Mesendoderm (in vitro differentiated cells): ENCODE data around the gene MAP3K21.

ENCODE experiments used
- DNase-seq: peaks from one replicate; pipeline ENCODE4 v3.0.0; 2013
- H2AK5ac ChIP-seq: 2 replicates; pipeline ENCODE4 v1.6.1; 2013; ENCODE audit warnings: low read length, inconsistent platforms
- H2BK120ac ChIP-seq: 2 replicates; pipeline ENCODE4 v1.6.1; 2013; ENCODE audit warnings: low read depth, mild to moderate bottlenecking, low read length, moderate library complexity, mixed read lengths
- H2BK15ac ChIP-seq: replicated peaks from 2 replicates; pipeline ENCODE4 v1.6.1; 2013; ENCODE audit warnings: low read depth, mild to moderate bottlenecking, moderate library complexity
- H2BK5ac ChIP-seq: 2 replicates; pipeline ENCODE4 v1.6.1; 2013; ENCODE audit warnings: low read length, inconsistent platforms
- H3K18ac ChIP-seq: 2 replicates; pipeline ENCODE4 v1.6.1; 2013; ENCODE audit warnings: mild to moderate bottlenecking, low read length, mixed read lengths
- H3K23ac ChIP-seq: one replicate; pipeline ENCODE4 v1.6.1; 2013; ENCODE audit warnings: low read length
- H3K27ac ChIP-seq: 2 replicates; pipeline ENCODE4 v1.5.1; 2013; ENCODE audit warnings: low read depth, mild to moderate bottlenecking, inconsistent platforms, low read length, moderate library complexity
- H3K27me3 ChIP-seq: 2 replicates; pipeline ENCODE4 v1.6.1; 2013; ENCODE audit warnings: low read length, control low read depth, mild to moderate bottlenecking, inconsistent platforms; ENCODE audit not compliant: insufficient read depth, poor library complexity
- H3K36me3 ChIP-seq: 2 replicates; pipeline ENCODE4 v1.6.1; 2013; ENCODE audit warnings: low read length, inconsistent platforms; ENCODE audit not compliant: control insufficient read depth, insufficient read depth
- H3K4ac ChIP-seq: one replicate; pipeline ENCODE4 v1.6.1; 2013; ENCODE audit warnings: low read depth, mild to moderate bottlenecking, low read length, moderate library complexity
- H3K4me1 ChIP-seq: 2 replicates; pipeline ENCODE4 v1.6.1; 2013; ENCODE audit warnings: low read depth, low read length, inconsistent platforms; ENCODE audit not compliant: control insufficient read depth
- H3K4me2 ChIP-seq: 2 replicates; pipeline ENCODE4 v1.6.1; 2013; ENCODE audit warnings: low read length
- H3K4me3 ChIP-seq: 2 replicates; pipeline ENCODE4 v1.5.1; 2013; ENCODE audit warnings: mild to moderate bottlenecking, low read length
- H3K56ac ChIP-seq: one replicate; pipeline ENCODE4 v1.6.1; 2013; ENCODE audit warnings: low read length
- H3K79me1 ChIP-seq: 2 replicates; pipeline ENCODE4 v1.6.1; 2013; ENCODE audit warnings: low read length, inconsistent platforms
- H3K79me2 ChIP-seq: 2 replicates; pipeline ENCODE4 v1.6.1; 2013; ENCODE audit warnings: mild to moderate bottlenecking, low read length; ENCODE audit not compliant: control insufficient read depth, insufficient read depth
- H3K9ac ChIP-seq: 2 replicates; pipeline ENCODE4 v1.6.1; 2013; ENCODE audit warnings: low read length, inconsistent platforms
- H4K5ac ChIP-seq: one replicate; pipeline ENCODE4 v1.6.1; 2013; ENCODE audit warnings: low read length
- H4K8ac ChIP-seq: one replicate; pipeline ENCODE4 v1.6.1; 2013; ENCODE audit warnings: low read depth, mild to moderate bottlenecking, control low read depth, low read length, moderate library complexity
- WGBS: extraction: QIAGEN DNeasy Blood & Tissue Kit; methylation state at CpG from one replicate; pipeline ENCODE4 v1.1.7; 2013; ENCODE audit warnings: low lambda C conversion rate, missing lambda C conversion rate; ENCODE audit not compliant: insufficient coverage; ENCODE audit errors: extremely low coverage; 5-methylcytosine and 5-hydroxymethylcytosine counted together

The MAP3K21 gene

DNA sequence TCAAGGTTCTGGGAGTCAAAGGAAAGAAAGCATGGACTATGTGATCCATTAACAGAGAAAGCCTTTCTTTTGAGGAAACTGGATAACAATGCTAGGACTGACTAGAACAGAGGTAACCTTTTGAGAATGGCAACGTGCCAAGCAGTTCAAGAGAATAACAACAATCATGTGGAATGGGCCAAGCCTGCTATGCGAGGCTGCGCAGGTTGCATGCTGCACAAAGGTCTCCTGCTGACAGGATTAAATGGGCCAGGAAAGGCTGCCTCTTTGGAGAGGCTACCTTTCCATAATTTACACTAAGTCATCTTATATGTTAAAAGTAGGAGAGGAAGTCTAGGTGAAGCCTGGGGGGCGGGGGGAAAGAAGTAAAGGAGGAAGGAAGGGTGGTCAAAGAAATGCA, 37.8 kb upstream of the MAP3K21 start:
- H3K27me3 ChIP-seq: no peaks in the 10 kb centered on the region
- no peak overlapping the region for H2BK15ac ChIP-seq
- H3K18ac ChIP-seq: no peak overlapping the region
- no peak overlapping the region for H2BK120ac ChIP-seq
- H3K36me3 ChIP-seq: no peaks in the 10 kb centered on the region
- H2AK5ac ChIP-seq: no peak overlapping the region
- no peak overlapping the region for H3K9ac ChIP-seq
- no peak overlapping the region for H3K4me3 ChIP-seq
- no peak overlapping the region for H2BK5ac ChIP-seq
- no peak overlapping the region for H3K27ac ChIP-seq
- H3K23ac ChIP-seq: no peak overlapping the region
- H3K56ac ChIP-seq: no peak overlapping the region
- H3K4ac ChIP-seq: no peak overlapping the region
- no peak overlapping the region for H3K4me2 ChIP-seq
- DNase-seq: no peak
- peaks cover 9% of the 10 kb centered on the region for H3K79me1 ChIP-seq
- WGBS: no CpG with 5 or more reads among the region's 4 CpGs
- peaks cover 42% of the 10 kb centered on the region for H3K79me2 ChIP-seq
- no peak overlapping the region for H4K8ac ChIP-seq
- H4K5ac ChIP-seq: no peak overlapping the region
- H3K4me1 ChIP-seq: no peaks in the 10 kb centered on the region

- H3K4me2 ChIP-seq: no peak overlapping the region
- H3K4me1 ChIP-seq: no peaks in the 10 kb centered on the region
- no CpG with 5 or more reads among the region's 5 CpGs for WGBS
- no peak overlapping the region for H4K8ac ChIP-seq
- H2BK120ac ChIP-seq: no peak overlapping the region
- no peak overlapping the region for H4K5ac ChIP-seq
- H3K4ac ChIP-seq: no peak overlapping the region
- no peak overlapping the region for H2BK15ac ChIP-seq
- H3K36me3 ChIP-seq: no peaks in the 10 kb centered on the region
- no peaks in the 10 kb centered on the region for H3K27me3 ChIP-seq
- H3K27ac ChIP-seq: no peak overlapping the region
- no peak overlapping the region for H3K18ac ChIP-seq
- no peak overlapping the region for H3K9ac ChIP-seq
- DNase-seq: no peak
- H3K79me1 ChIP-seq: peaks cover 8% of the 10 kb centered on the region
- no peak overlapping the region for H2AK5ac ChIP-seq
- no peak overlapping the region for H2BK5ac ChIP-seq
- no peak overlapping the region for H3K4me3 ChIP-seq
- H3K56ac ChIP-seq: no peak overlapping the region
- H3K23ac ChIP-seq: no peak overlapping the region
- peaks cover 40% of the 10 kb centered on the region for H3K79me2 ChIP-seq
Observed at GRCh38 chr1:233290396-233291034, 37.0 kb upstream of the MAP3K21 start.

GRCh38 chr1:233293556-233294446, 33.7 kb upstream of the MAP3K21 start:
- H4K8ac ChIP-seq: no peak overlapping the region
- no CpG with 5 or more reads among the region's 3 CpGs for WGBS
- H3K27ac ChIP-seq: no peak overlapping the region
- no peak overlapping the region for H3K56ac ChIP-seq
- no peak overlapping the region for H2BK5ac ChIP-seq
- H3K79me2 ChIP-seq: peaks cover 26% of the 10 kb centered on the region
- H4K5ac ChIP-seq: no peak overlapping the region
- H3K23ac ChIP-seq: no peak overlapping the region
- H2BK120ac ChIP-seq: no peak overlapping the region
- H2AK5ac ChIP-seq: no peak overlapping the region
- H3K18ac ChIP-seq: no peak overlapping the region
- H3K4ac ChIP-seq: no peak overlapping the region
- no peaks in the 10 kb centered on the region for H3K36me3 ChIP-seq
- H3K27me3 ChIP-seq: no peaks in the 10 kb centered on the region
- peaks cover 3% of the 10 kb centered on the region for H3K79me1 ChIP-seq
- no peak overlapping the region for H3K9ac ChIP-seq
- H2BK15ac ChIP-seq: no peak overlapping the region
- peak; percentile 66 for DNase-seq
- H3K4me3 ChIP-seq: no peak overlapping the region
- H3K4me2 ChIP-seq: no peak overlapping the region
- no peaks in the 10 kb centered on the region for H3K4me1 ChIP-seq

DNA sequence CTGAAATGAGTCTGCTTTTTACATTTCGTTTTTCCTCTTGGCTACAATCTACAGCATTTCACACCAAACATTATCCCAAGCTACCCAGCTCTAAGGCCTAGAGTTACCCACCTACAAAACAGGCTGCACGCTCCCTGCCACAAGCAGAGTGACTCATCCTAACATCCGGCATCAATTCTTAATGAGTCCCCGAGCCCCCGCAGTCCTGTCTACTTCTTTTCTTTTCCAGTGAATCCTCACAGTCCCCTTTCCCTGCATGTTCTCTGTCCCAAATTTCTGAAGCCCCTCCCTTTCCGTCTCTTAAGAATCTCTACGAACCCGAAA, 32.6 kb upstream of the MAP3K21 start:
- Histone ChIP-seq H3K79me1 (peaks cover 3% of the 10 kb centered on the region), H3K27me3 (no peaks in the 10 kb centered on the region), H3K4ac (no peak overlapping the region), H3K56ac (peak overlapping the region; percentile 95), H2AK5ac (no peak overlapping the region), H3K36me3 (no peaks in the 10 kb centered on the region), H3K4me1 (no peaks in the 10 kb centered on the region), H4K8ac (no peak overlapping the region), H2BK15ac (no peak overlapping the region), H2BK5ac (no peak overlapping the region), H3K27ac (peak overlapping the region; percentile 48), H4K5ac (no peak overlapping the region), H3K4me3 (peak overlapping the region; percentile 86), H3K4me2 (peak overlapping the region; percentile 83), H2BK120ac (no peak overlapping the region), H3K23ac (no peak overlapping the region), H3K18ac (no peak overlapping the region), H3K9ac (peak overlapping the region; percentile 77), H3K79me2 (peaks cover 18% of the 10 kb centered on the region)
- DNase-seq: peak; percentile 91
- no CpG with 5 or more reads among the region's 8 CpGs for WGBS

DNA sequence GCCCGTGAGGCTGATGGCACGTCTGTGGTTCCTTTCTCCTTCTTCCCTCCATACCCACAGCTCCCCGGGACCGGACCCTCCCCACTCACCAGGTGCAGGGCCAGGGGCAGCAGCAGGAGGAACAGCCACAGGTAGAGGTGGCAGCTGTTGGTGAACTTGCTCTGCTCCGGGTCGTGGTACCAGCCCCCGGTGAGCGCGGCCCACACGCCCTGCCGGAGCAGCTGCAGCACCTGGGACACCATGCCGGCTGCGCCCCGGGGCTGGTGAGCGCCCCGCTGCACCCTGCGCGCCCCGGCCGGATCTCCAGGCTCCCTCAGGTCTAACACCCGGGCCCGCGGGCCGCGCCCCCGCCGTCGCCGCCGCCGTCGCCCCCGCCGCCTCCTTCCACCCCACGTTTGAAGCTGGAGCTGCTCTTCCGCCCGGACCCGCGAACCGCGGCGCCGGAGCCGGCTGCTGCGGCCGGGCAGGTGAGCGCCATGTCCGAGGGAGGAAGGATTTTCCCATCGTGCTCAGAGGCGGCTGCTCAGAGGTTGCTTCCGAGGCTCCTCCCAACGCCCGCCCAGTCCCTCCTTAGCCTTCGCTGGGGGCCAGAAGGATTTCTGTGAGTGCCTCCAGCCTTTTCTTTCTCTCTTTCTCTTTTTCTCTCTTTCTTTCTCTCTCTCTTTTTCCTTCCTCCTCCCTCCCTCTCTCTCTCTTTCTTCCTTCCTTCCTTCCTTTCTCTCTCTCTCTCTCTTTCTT, 32.1 kb upstream of the MAP3K21 start, which contains the start of gene PCNX2:
Gene PCNX2, minus strand, starts transcription at position 489 of the 738 bp plus-strand sequence. Its CDS starts 247 bp downstream, at position 242.
- H3K27ac ChIP-seq: peak within 1 kb of the TSS; percentile 48
- H3K36me3 ChIP-seq: no peaks in the 10 kb centered on the region
- H3K56ac ChIP-seq: peak within 1 kb of the TSS; percentile 95
- peaks cover 3% of the 10 kb centered on the region for H3K79me1 ChIP-seq
- H2BK15ac ChIP-seq: no peak within 1 kb of the TSS
- H3K4ac ChIP-seq: peak within 1 kb of the TSS; percentile 1
- peaks cover 18% of the 10 kb centered on the region for H3K79me2 ChIP-seq
- peak within 1 kb of the TSS; percentile 83 for H3K4me2 ChIP-seq
- H3K4me3 ChIP-seq: peak within 1 kb of the TSS; percentile 86
- no peaks in the 10 kb centered on the region for H3K27me3 ChIP-seq
- no peak within 1 kb of the TSS for H2BK5ac ChIP-seq
- H2AK5ac ChIP-seq: no peak within 1 kb of the TSS
- H3K23ac ChIP-seq: no peak within 1 kb of the TSS
- H3K4me1 ChIP-seq: no peaks in the 10 kb centered on the region
- H4K8ac ChIP-seq: no peak within 1 kb of the TSS
- WGBS: no CpG with 5 or more reads among the region's 54 CpGs
- DNase-seq: peak; percentile 88
- no peak within 1 kb of the TSS for H3K18ac ChIP-seq
- H4K5ac ChIP-seq: no peak within 1 kb of the TSS
- H3K9ac ChIP-seq: peak within 1 kb of the TSS; percentile 77
- no peak within 1 kb of the TSS for H2BK120ac ChIP-seq
